ENCODE data around the gene DUSP12.
A peak's percentile ranks its signal among the peaks of the same experiment; 100 is the strongest.

DUSP12 gene

GRCh38 chr1:161731241-161731640 is 18.3 kb upstream of the DUSP12 start:
- no peak for TF ChIP-seq CTCF (IDR thresholded peaks at IDR 0.05; ENCODE audit: low read depth, low read length, missing control alignments)
- in situ Hi-C loops (cut with HindIII; ENCODE audit: low pct_ligation_motif_present, low sequenced_read_pairs), result no loop called here
- Histone ChIP-seq H3K27ac (no peak overlapping the region), H3K27me3 (replicated peaks) (no peaks in the 10 kb centered on the region), H3K36me3 (replicated peaks) (no peaks in the 10 kb centered on the region), H3K4me3 (ENCODE audit: low read depth, low read length) (no peak overlapping the region)
- no peak for DNase-seq

GRCh38 chr1:161731981-161732718 is 17.4 kb upstream of the DUSP12 start:
- Histone ChIP-seq H3K27me3 (replicated peaks) (no peaks in the 10 kb centered on the region), H3K36me3 (replicated peaks) (no peaks in the 10 kb centered on the region), H3K27ac (no peak overlapping the region), H3K4me3 (ENCODE audit: low read depth, low read length) (no peak overlapping the region)
- TF ChIP-seq CTCF (IDR thresholded peaks at IDR 0.05; ENCODE audit: low read depth, low read length, missing control alignments), result no peak
- DNase-seq, result no peak
- in situ Hi-C loops (cut with HindIII; ENCODE audit: low pct_ligation_motif_present, low sequenced_read_pairs), result no loop called here

- no peak overlapping the region for H3K4me3 ChIP-seq (ENCODE audit: low read depth, low read length)
- H3K27me3 ChIP-seq (replicated peaks), result no peaks in the 10 kb centered on the region
- TF ChIP-seq CTCF (IDR thresholded peaks at IDR 0.05; ENCODE audit: low read depth, low read length, missing control alignments), result no peak
- no peaks in the 10 kb centered on the region for H3K36me3 ChIP-seq (replicated peaks)
- in situ Hi-C loops (cut with HindIII; ENCODE audit: low pct_ligation_motif_present, low sequenced_read_pairs), result no loop called here
- peak overlapping the region; percentile 68 for H3K27ac ChIP-seq
- DNase-seq, result peak; percentile 81
Observed at GRCh38 chr1:161733526-161733925, 16.1 kb upstream of the DUSP12 start.

GRCh38 chr1:161735837-161736236 is 13.7 kb upstream of the DUSP12 start:
- no peaks in the 10 kb centered on the region for H3K36me3 ChIP-seq (replicated peaks)
- in situ Hi-C loops (cut with HindIII; ENCODE audit: low pct_ligation_motif_present, low sequenced_read_pairs), result no loop called here
- H3K27me3 ChIP-seq (replicated peaks), result no peaks in the 10 kb centered on the region
- DNase-seq, result no peak
- no peak overlapping the region for H3K27ac ChIP-seq
- H3K4me3 ChIP-seq (ENCODE audit: low read depth, low read length), result no peak overlapping the region
- no peak for TF ChIP-seq CTCF (IDR thresholded peaks at IDR 0.05; ENCODE audit: low read depth, low read length, missing control alignments)

- no peak overlapping the region for H3K27ac ChIP-seq
- no peaks in the 10 kb centered on the region for H3K27me3 ChIP-seq (replicated peaks)
- no peak for TF ChIP-seq CTCF (IDR thresholded peaks at IDR 0.05; ENCODE audit: low read depth, low read length, missing control alignments)
- no peaks in the 10 kb centered on the region for H3K36me3 ChIP-seq (replicated peaks)
- no peak overlapping the region for H3K4me3 ChIP-seq (ENCODE audit: low read depth, low read length)
- DNase-seq, result no peak
- in situ Hi-C loops (cut with HindIII; ENCODE audit: low pct_ligation_motif_present, low sequenced_read_pairs), result no loop called here
Observed at GRCh38 chr1:161736335-161736969, 13.1 kb upstream of the DUSP12 start.
